Keratinocyte (primary cell): ENCODE measurements around the gene SHKBP1. TPM values are rescaled to one million over a fixed set of nuclear protein-coding genes. Genes with fewer than 3 reads are reported as not detected.

Experiments used
- DNase-seq: peaks from one replicate; pipeline ENCODE4 v3.0.0-alpha.2; 2011; ENCODE audit warnings: low read depth, missing footprints, low spot score
- FAIRE-seq: peaks from 2 replicates; lab custom pipeline; 2011; peaks lifted over from hg19 to GRCh38; lab: Jason Lieb, UNC
- H2AFZ ChIP-seq: 2 replicates; pipeline ENCODE4 v1.6.0; 2012; ENCODE audit warnings: low read length, control low read depth, inconsistent platforms; ENCODE audit not compliant: control insufficient read depth
- H3K27ac ChIP-seq: 2 replicates; pipeline ENCODE4 v1.5.1; 2011; ENCODE audit warnings: low read length; ENCODE audit not compliant: control insufficient read depth, insufficient read depth
- H3K27me3 ChIP-seq: 3 replicates; pipeline ENCODE4 v1.6.0; 2011; ENCODE audit warnings: low read length; ENCODE audit not compliant: control insufficient read depth, insufficient read depth; ENCODE audit errors: extremely low read depth
- H3K36me3 ChIP-seq, 2 experiments: 2 replicates in 1 of 2; 3 replicates in 1 of 2; pipeline ENCODE4 v1.5.1; 2011; ENCODE audit warnings: low read length in 2 of 2, mild to moderate bottlenecking in 1 of 2; ENCODE audit not compliant: control insufficient read depth in 2 of 2, insufficient read depth in 2 of 2; ENCODE audit errors: extremely low read depth in 1 of 2
- H3K4me1 ChIP-seq: 3 replicates; pipeline ENCODE4 v1.5.1; 2011; ENCODE audit warnings: low read length; ENCODE audit not compliant: control insufficient read depth, insufficient read depth; ENCODE audit errors: extremely low read depth
- H3K4me2 ChIP-seq: 3 replicates; pipeline ENCODE4 v1.6.0; 2011; ENCODE audit warnings: low read depth, low read length; ENCODE audit not compliant: control insufficient read depth, insufficient read depth; ENCODE audit errors: extremely low read depth
- H3K4me3 ChIP-seq, 3 experiments: fragments of 200-600 bp in 1 of 3; sonication (generic) in 1 of 3; 2 replicates in 2 of 3; 3 replicates in 1 of 3; pipeline ENCODE4 v1.5.1; 2011 to 2016; ENCODE audit warnings: low read length in 3 of 3, mild to moderate bottlenecking in 3 of 3, control low read depth in 2 of 3, inconsistent platforms in 1 of 3, low read depth in 1 of 3, mixed read lengths in 1 of 3, mixed run types in 1 of 3, moderate library complexity in 1 of 3; ENCODE audit not compliant: control insufficient read depth in 2 of 3, insufficient read depth in 2 of 3; ENCODE audit errors: extremely low read depth in 1 of 3
- H3K79me2 ChIP-seq: 2 replicates; pipeline ENCODE4 v1.6.0; 2012; ENCODE audit warnings: low read length; ENCODE audit not compliant: control insufficient read depth, insufficient read depth
- H3K9ac ChIP-seq: 3 replicates; pipeline ENCODE4 v1.6.0; 2011; ENCODE audit warnings: low read length; ENCODE audit not compliant: control insufficient read depth, insufficient read depth; ENCODE audit errors: extremely low read depth
- H3K9me1 ChIP-seq: 3 replicates; pipeline ENCODE4 v1.6.0; 2011; ENCODE audit warnings: low read length; ENCODE audit not compliant: control insufficient read depth, insufficient read depth; ENCODE audit errors: extremely low read depth
- H3K9me3 ChIP-seq: 2 replicates; pipeline ENCODE4 v1.5.1; 2012; ENCODE audit warnings: low read depth, low read length; ENCODE audit not compliant: control insufficient read depth
- H4K20me1 ChIP-seq: 3 replicates; pipeline ENCODE4 v1.6.0; 2011; ENCODE audit warnings: low read length; ENCODE audit not compliant: control insufficient read depth, insufficient read depth; ENCODE audit errors: extremely low read depth
- EZH2 ChIP-seq: IDR thresholded peaks from one replicate; pipeline ENCODE4 v1.6.1; 2012; ENCODE audit warnings: inconsistent platforms, mild to moderate bottlenecking, low read length, moderate library complexity
- dilution Hi-C: fragments of 300-500 bp; cut with MboI; formaldehyde crosslinking; loops from one replicate; pipeline ENCODE4 v1.7.0; 2020; ENCODE audit warnings: low sequenced_read_pairs; ENCODE audit not compliant: extremely low pct_ligation_motif_present
- polyA plus RNA-seq, 5 experiments: library from polyadenylated mRNA; depleted of rRNA in 3 of 5; stranded (reverse) in 3 of 5; stranded (forward) in 1 of 5; unstranded in 1 of 5; fragments of >200 nt; gene quantifications; 1 replicate in 1 of 5; 2 replicates in 3 of 5; 3 replicates in 1 of 5; pipeline versions ENCODE4 v1.2.1 to v1.2.3, GENCODE V29; 2011 to 2012; ENCODE audit warnings: missing spikeins in 2 of 5, low read depth in 1 of 5, low replicate concordance in 1 of 5
- TF ChIP-seq, protein P1 (sequence below), 3 experiments: IDR thresholded peaks in 1 of 3; conservative IDR thresholded peaks in 1 of 3; optimal IDR thresholded peaks in 1 of 3; 2 replicates in 2 of 3; 3 replicates in 1 of 3; pipeline versions ENCODE3 to v1.5.1; 2011; ENCODE audit warnings: low read length in 3 of 3, mild to moderate bottlenecking in 3 of 3, moderate library complexity in 2 of 3, control low read depth in 1 of 3, inconsistent platforms in 1 of 3; ENCODE audit not compliant: insufficient read depth in 2 of 3; ENCODE audit errors: extremely low read depth in 1 of 3

SHKBP1 gene
- polyA plus RNA-seq, 1 donor (not counting 4 experiments of a cell fraction or from before 2014, with no cell fraction given) = 20.2 TPM

DNA sequence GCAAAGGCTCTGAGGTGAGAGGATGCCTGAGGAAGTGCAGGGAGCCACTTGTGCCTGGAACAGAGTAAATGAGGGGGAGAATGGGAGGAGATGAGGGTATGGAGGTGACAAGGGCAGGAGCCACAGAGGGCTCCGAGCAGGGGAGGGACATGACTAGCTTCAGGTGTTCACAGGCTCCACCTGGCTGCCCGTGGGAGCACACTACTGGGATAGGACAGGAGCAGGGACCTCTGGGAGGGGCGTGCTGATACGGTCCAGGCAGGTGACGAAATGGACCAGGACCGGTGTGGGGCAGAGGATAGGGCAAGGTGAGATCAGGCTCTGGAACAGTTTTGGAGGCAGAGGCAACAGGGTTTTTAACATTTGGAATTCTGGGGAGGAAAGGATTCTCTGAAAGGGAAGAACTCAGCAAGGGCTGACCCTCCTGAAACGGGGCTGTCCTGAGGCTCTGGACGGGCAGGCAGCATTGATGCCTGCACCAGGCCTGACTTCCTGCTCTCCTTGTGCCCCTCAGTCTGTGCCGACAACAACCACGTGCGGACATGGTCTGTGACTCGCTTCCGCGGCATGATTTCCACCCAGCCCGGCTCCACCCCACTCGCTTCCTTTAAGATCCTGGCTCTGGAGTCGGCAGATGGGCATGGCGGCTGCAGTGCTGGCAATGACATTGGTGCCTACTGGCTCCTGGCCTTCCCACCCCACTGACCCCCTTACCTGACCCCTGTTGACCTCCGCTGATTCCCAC is 11.6 kb downstream of the SHKBP1 start:
- Histone ChIP-seq H3K27me3 (no peaks in the 10 kb centered on the region), H2AFZ (no peak overlapping the region), H3K36me3 (peaks cover 3 to 6% of the 10 kb centered on the region in 2 experiments), H3K9me1 (no peaks in the 10 kb centered on the region), H4K20me1 (no peaks in the 10 kb centered on the region), H3K27ac (peak overlapping the region; percentile 20), H3K4me2 (no peak overlapping the region), H3K79me2 (no peaks in the 10 kb centered on the region), H3K9me3 (no peaks in the 10 kb centered on the region), H3K4me3 (no peak overlapping the region), H3K9ac (no peak overlapping the region), H3K4me1 (peaks cover 11% of the 10 kb centered on the region)
- TF ChIP-seq, protein P1, sequence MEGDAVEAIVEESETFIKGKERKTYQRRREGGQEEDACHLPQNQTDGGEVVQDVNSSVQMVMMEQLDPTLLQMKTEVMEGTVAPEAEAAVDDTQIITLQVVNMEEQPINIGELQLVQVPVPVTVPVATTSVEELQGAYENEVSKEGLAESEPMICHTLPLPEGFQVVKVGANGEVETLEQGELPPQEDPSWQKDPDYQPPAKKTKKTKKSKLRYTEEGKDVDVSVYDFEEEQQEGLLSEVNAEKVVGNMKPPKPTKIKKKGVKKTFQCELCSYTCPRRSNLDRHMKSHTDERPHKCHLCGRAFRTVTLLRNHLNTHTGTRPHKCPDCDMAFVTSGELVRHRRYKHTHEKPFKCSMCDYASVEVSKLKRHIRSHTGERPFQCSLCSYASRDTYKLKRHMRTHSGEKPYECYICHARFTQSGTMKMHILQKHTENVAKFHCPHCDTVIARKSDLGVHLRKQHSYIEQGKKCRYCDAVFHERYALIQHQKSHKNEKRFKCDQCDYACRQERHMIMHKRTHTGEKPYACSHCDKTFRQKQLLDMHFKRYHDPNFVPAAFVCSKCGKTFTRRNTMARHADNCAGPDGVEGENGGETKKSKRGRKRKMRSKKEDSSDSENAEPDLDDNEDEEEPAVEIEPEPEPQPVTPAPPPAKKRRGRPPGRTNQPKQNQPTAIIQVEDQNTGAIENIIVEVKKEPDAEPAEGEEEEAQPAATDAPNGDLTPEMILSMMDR (optimal IDR thresholded peaks at IDR 0.05 in 1 of 3, IDR thresholded peaks at IDR 0.05 in 1 of 3, conservative IDR thresholded peaks at IDR 0.05 in 1 of 3; ENCODE audit: extremely low read depth in 1 of 3, insufficient read depth in 2 of 3, low read length in 3 of 3) = peak in 1 of 3 experiments; percentile 9
- no peak for TF ChIP-seq EZH2
- no peak for FAIRE-seq
- DNase-seq = no peak
- dilution Hi-C loops = no loop called here

DNA sequence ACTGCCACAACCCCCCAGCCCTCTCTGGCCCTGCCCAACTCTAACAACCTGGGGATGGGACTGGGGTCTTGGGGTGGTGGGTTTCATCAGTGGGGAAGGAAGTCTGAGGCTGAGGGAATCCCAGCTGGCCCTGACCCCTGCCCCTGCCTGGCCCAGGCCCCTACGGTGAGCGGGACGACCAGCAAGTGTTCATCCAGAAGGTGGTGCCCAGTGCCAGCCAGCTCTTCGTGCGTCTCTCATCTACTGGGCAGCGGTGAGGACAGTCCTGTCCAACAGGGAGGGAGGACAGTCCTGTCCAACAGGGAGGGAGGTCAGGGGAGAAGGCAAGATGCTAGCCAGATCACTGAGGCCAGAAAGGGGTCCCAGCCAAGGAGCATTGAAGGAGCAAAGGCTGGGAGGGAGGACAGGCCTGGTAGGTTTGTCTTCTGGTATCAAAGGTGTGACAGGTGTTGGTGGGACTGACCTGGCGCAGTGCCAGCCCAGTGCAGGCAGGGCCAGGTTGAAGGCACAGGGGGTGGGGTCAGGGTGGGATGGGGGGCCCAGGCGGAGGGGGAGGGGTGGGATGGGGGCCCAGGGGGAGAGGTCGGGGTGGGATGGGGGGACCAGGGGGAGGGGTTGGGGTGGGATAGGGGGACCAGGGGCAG is 12.4 kb downstream of the SHKBP1 start:
- Histone ChIP-seq H2AFZ (no peak overlapping the region), H3K27ac (no peak overlapping the region), H3K9me1 (no peaks in the 10 kb centered on the region), H3K79me2 (no peaks in the 10 kb centered on the region), H3K4me2 (no peak overlapping the region), H3K4me1 (peaks cover 11% of the 10 kb centered on the region), H3K9ac (no peak overlapping the region), H3K36me3 (peaks cover 1 to 6% of the 10 kb centered on the region in 2 experiments), H4K20me1 (no peaks in the 10 kb centered on the region), H3K27me3 (no peaks in the 10 kb centered on the region), H3K4me3 (no peak overlapping the region), H3K9me3 (no peaks in the 10 kb centered on the region)
- DNase-seq (no peak), FAIRE-seq (no peak)
- dilution Hi-C loops = no loop called here
- TF ChIP-seq, protein P1 (optimal IDR thresholded peaks at IDR 0.05 in 1 of 3, IDR thresholded peaks at IDR 0.05 in 1 of 3, conservative IDR thresholded peaks at IDR 0.05 in 1 of 3; ENCODE audit: extremely low read depth in 1 of 3, insufficient read depth in 2 of 3, low read length in 3 of 3) = no peak
- TF ChIP-seq EZH2 = no peak
